ENCODE data around the gene ZSCAN31. TPM values are rescaled to one million over a fixed set of nuclear protein-coding genes. Genes with fewer than 3 reads are reported as not detected.
A peak's percentile ranks its signal among the peaks of the same experiment; 100 is the strongest.

The ZSCAN31 gene
- total RNA-seq, 1 experiment from 2014 or later, result 6.6 TPM

GRCh38 chr6:28353356-28353755, 17.4 kb upstream of the ZSCAN31 start (continued):
- TF ChIP-seq ZNF532 (CRISPR knock-in tag; IDR thresholded peaks at IDR 0.05; ENCODE audit: borderline replicate concordance) (no peak), ZNF416 (CRISPR knock-in tag; IDR thresholded peaks at IDR 0.05) (no peak), IRF1 (CRISPR knock-in tag; IDR thresholded peaks at IDR 0.05) (no peak), ZNF396 (CRISPR knock-in tag; IDR thresholded peaks at IDR 0.05; ENCODE audit: borderline replicate concordance) (no peak)

GRCh38 chr6:28351493-28351925, 15.6 kb upstream of the ZSCAN31 start:
- TF ChIP-seq CDX4 (CRISPR knock-in tag; IDR thresholded peaks at IDR 0.05; ENCODE audit: borderline replicate concordance) (no peak), SP1 (CRISPR knock-in tag; conservative IDR thresholded peaks at IDR 0.05) (no peak), ZMAT4 (CRISPR knock-in tag; IDR thresholded peaks at IDR 0.05) (no peak), FOXP4 (CRISPR knock-in tag; IDR thresholded peaks at IDR 0.05) (no peak), AR (CRISPR knock-in tag; IDR thresholded peaks at IDR 0.05) (no peak)
- ChIA-PET CTCF (no interaction called here), POLR2A (no interaction called here)
- H3K36me3 Mint-ChIP-seq, result peaks cover 8% of the 10 kb centered on the region
- H3K27me3 Mint-ChIP-seq (ENCODE audit: low read depth), result peaks cover 5% of the 10 kb centered on the region
- H3K4me1 Mint-ChIP-seq, result peaks cover 26% of the 10 kb centered on the region
- peak overlapping the region; percentile 98 for H3K4me3 Mint-ChIP-seq
- ATAC-seq (no peak), DNase-seq (ENCODE audit: low spot score) (no peak)
- H3K9me3 Mint-ChIP-seq, result peaks cover 4% of the 10 kb centered on the region; the same call in 1 of the 2 replicates
- H3K27ac Mint-ChIP-seq, result no peak overlapping the region; the same call in 1 of the 2 replicates

GRCh38 chr6:28351087-28351486, 15.1 kb upstream of the ZSCAN31 start:
- ATAC-seq, result no peak
- DNase-seq (ENCODE audit: low spot score), result no peak
- ChIA-PET CTCF (no interaction called here), POLR2A (no interaction called here)
- Mint-ChIP-seq H3K27me3 (ENCODE audit: low read depth) (peaks cover 8% of the 10 kb centered on the region), H3K36me3 (peaks cover 8% of the 10 kb centered on the region), H3K9me3 (peaks cover 4% of the 10 kb centered on the region; the same call in 1 of the 2 replicates), H3K4me1 (peaks cover 23% of the 10 kb centered on the region), H3K27ac (no peak overlapping the region; the same call in 1 of the 2 replicates), H3K4me3 (peak overlapping the region; percentile 98)
- TF ChIP-seq ZNF138 (CRISPR knock-in tag; conservative IDR thresholded peaks at IDR 0.05) (no peak), ZBTB43 (CRISPR knock-in tag; IDR thresholded peaks at IDR 0.05) (no peak), OVOL2 (CRISPR knock-in tag; IDR thresholded peaks at IDR 0.05; ENCODE audit: borderline replicate concordance) (no peak), PREB (CRISPR knock-in tag; IDR thresholded peaks at IDR 0.05; ENCODE audit: borderline replicate concordance) (no peak), NFATC4 (CRISPR knock-in tag; IDR thresholded peaks at IDR 0.05) (no peak), CBFB (CRISPR knock-in tag; IDR thresholded peaks at IDR 0.05; ENCODE audit: low read depth) (no peak), SMAD3 (CRISPR knock-in tag; IDR thresholded peaks at IDR 0.05; ENCODE audit: borderline replicate concordance) (no peak)

All from WTC11 (cell line).